GM19452 (cell line): ENCODE data around the gene DEFB114.

Experiments used
- ATAC-seq: cut with Tn5 transposase; IDR thresholded peaks from one replicate; pipeline ENCODE4 v1.9.1; 2021; ENCODE audit not compliant: unreplicated experiment

The DEFB114 gene

GRCh38 chr6:49937017-49937416, 26.9 kb downstream of the DEFB114 start:
- no peak for ATAC-seq

GRCh38 chr6:49935387-49935786, 28.6 kb downstream of the DEFB114 start:
- ATAC-seq = no peak

GRCh38 chr6:49934770-49935169, 29.2 kb downstream of the DEFB114 start:
- ATAC-seq = no peak

- ATAC-seq = no peak
Observed at GRCh38 chr6:49933526-49933925, 30.4 kb downstream of the DEFB114 start.

- ATAC-seq = no peak
Observed at GRCh38 chr6:49929340-49929739, 34.6 kb downstream of the DEFB114 start.

- no peak for ATAC-seq
Observed at GRCh38 chr6:49923826-49924225, 40.1 kb downstream of the DEFB114 start.

- no peak for ATAC-seq
Observed at GRCh38 chr6:49919935-49920644, 43.9 kb downstream of the DEFB114 start.

- ATAC-seq = no peak
Observed at GRCh38 chr6:49919261-49919660, 44.7 kb downstream of the DEFB114 start.

- no peak for ATAC-seq
Observed at GRCh38 chr6:49918787-49919186, 45.2 kb downstream of the DEFB114 start.

GRCh38 chr6:49915035-49915434, 48.9 kb downstream of the DEFB114 start:
- ATAC-seq = no peak

- ATAC-seq = no peak
Observed at GRCh38 chr6:49913636-49914375, 50.2 kb downstream of the DEFB114 start.

- no peak for ATAC-seq
Observed at GRCh38 chr6:49912196-49912595, 51.8 kb downstream of the DEFB114 start.

GRCh38 chr6:49911252-49911651, 52.7 kb downstream of the DEFB114 start:
- ATAC-seq = no peak
